Epidermal melanocyte (primary cell): ENCODE measurements around the gene CILP2.

ENCODE experiments used
- DNase-seq: peaks from one replicate; pipeline ENCODE4 v3.0.0; 2011; ENCODE audit warnings: low spot score; ENCODE audit not compliant: insufficient read length

Gene CILP2

GRCh38 chr19:19538061-19538784, at the start of gene CILP2:
TSS of gene CILP2 (plus strand) at chr19:19538265. CDS start at chr19:19538350, 85 bp downstream.
- DNase-seq = no peak

GRCh38 chr19:19488875-19489690, 49.0 kb upstream of the CILP2 start:
- peak; percentile 80 for DNase-seq

- DNase-seq = no peak
Measured at GRCh38 chr19:19489804-19490204, 48.3 kb upstream of the CILP2 start.

- DNase-seq = peak; percentile 95
Measured at GRCh38 chr19:19490214-19490968, 47.7 kb upstream of the CILP2 start.

GRCh38 chr19:19491321-19492025, 46.6 kb upstream of the CILP2 start:
- DNase-seq = no peak

GRCh38 chr19:19492026-19492610, 45.9 kb upstream of the CILP2 start:
- DNase-seq = no peak

- DNase-seq = no peak
Measured at GRCh38 chr19:19493841-19494546, 44.1 kb upstream of the CILP2 start.

GRCh38 chr19:19495614-19496603, 42.2 kb upstream of the CILP2 start:
- DNase-seq = no peak

- DNase-seq = no peak
Measured at GRCh38 chr19:19498255-19498991, 39.6 kb upstream of the CILP2 start.

GRCh38 chr19:19499272-19499995, 38.6 kb upstream of the CILP2 start:
- no peak for DNase-seq

- DNase-seq = no peak
Measured at GRCh38 chr19:19500975-19501644, 37.0 kb upstream of the CILP2 start.

GRCh38 chr19:19501798-19502197, 36.3 kb upstream of the CILP2 start:
- DNase-seq = no peak

- no peak for DNase-seq
Measured at GRCh38 chr19:19502281-19502680, 35.8 kb upstream of the CILP2 start.

- DNase-seq = no peak
Measured at GRCh38 chr19:19502808-19503602, 35.1 kb upstream of the CILP2 start.

- no peak for DNase-seq
Measured at GRCh38 chr19:19504754-19505668, 33.1 kb upstream of the CILP2 start.
